Activated CD8-positive, alpha-beta memory T cell treated with anti-CD3 and anti-CD28 coated beads, Interleukin-2, amount 50 U/mL, for 4 hours (primary cell): ENCODE data around the gene RNF11.

Source experiments
- DNase-seq: peaks from one replicate; pipeline ENCODE4 v3.0.0-alpha.2; 2020

RNF11 gene

DNA sequence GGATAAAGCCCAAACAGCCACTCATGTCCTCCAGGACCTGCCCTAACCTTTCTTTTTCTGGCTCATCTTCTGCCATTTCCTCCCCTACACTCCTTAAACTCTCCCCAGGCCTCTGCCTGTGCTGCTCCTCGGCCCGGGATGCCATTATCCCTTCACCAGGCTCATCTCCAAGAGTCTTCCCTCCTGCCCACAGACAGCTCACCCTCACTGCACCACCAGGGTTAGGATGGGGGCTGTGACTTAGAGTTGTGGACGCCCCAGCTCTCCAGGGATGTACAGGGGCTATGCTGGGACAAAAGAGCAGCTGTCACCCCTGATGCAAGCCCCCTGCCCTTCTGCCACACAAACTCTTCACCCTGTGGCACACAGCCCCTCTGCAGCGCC, 62.2 kb downstream of the RNF11 start:
- DNase-seq = no peak

DNA sequence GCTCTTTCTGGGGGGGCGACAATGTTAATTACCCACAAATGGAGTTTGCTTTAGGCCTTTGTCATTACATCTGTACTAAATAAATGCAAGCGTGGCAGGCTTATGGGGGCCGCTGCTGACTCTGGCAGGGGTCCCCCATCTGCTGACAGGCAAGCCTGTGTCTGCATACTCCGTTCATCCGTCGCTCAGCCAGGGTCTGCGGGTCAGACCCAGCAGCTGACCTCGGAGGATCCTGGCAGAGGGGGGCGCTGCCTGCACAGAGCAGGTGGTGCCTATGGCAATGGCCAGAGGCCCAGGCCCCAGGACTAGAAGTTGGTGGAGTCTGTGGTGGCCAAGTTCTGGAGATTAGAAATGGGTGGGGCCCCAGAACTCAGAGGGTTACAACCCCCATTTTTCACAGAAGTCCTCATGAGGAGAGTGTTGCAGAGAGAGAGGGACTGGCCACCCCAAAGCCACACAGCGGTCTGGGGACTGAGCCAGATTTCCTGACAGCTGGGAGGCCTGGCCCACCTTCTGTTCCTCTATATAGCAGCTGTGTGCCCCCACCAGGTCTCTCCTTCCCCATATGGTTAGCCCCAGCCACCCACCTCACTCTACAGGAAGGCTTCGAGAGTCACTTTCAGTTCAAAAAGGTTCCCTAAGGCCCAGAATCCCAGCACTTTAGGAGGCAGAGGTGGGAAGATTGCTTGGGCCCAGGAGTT, 63.3 kb downstream of the RNF11 start:
- no peak for DNase-seq

DNA sequence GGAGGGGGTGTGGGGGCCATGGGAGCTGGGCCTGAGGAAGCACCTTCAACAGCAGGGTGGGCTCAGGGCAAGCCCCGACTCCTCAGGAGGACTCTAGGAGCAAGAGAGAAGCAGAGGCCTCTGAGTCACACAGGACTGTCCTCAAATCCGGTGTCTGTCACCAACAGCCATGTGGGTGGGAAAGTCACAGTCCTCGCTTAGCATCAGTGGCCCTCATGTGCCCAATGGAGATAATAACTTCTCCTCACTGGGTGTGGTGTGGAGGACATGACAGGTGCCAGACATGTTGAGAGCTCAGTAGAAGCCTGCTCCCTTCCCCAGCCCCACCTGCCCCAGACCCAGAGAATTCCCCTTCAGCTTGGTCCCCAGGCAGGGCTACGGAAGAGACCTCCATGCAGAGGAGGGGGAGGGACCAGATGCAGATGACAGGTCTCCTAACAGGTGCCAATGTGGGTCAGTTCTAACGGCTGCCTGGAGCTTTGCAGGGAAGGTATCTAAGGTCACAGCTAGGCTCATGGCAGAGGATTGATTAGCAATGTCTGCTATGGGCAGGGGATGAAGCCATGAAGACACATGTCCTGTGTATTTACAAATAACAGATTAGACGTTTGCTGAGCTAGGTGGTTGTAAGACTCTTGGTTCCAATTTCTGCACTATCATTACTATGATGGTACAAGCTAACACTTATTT, 64.1 kb downstream of the RNF11 start:
- no peak for DNase-seq

DNA sequence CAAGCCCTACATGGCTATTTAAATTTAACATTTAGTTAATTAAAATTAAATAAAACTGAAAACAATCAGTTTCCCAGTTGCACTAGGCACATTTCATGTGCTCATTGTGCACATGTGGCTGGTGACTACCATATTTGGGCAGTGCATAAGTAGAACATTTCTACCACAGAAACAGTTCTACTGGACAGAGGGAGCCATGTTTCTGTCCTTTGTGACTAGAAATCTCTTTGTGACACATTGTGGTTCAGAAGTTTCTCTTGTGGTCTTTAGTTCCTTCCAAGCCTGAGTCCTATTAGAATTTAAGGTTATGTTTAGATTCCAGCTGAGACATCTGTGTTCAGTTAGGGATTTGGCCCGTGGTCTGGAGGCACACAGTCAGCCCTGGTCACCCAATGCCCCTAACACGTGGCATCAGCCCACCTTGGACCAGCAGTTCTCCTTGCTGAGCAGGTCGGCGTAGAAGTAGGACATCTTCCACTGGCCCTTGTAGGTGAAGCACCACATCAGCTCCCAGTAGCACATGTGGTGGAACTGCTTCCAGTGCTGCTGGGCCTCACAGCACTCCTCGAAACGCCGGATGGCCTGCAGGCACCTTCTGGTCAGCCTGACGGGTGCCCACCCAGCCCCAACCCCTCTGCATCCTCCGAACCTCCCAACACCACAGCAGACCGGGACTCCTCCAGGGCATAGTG, 65.2 kb downstream of the RNF11 start:
- no peak for DNase-seq

DNA sequence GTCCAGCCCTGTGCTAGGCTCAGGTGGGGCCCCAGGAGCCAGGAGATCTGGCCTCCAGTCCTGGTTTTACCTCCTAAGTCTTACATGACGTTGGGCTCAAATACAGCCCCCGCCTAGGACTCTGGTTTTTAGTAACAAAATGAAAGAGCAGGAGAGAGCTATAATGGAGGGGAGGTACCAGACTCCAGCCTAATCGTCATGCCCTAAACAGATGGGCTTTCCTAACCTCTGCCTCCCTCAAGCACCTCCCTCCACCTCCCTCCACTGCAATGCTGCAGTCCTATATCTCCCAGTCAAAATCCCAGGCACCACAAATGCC, 65.7 kb downstream of the RNF11 start:
- no peak for DNase-seq

DNA sequence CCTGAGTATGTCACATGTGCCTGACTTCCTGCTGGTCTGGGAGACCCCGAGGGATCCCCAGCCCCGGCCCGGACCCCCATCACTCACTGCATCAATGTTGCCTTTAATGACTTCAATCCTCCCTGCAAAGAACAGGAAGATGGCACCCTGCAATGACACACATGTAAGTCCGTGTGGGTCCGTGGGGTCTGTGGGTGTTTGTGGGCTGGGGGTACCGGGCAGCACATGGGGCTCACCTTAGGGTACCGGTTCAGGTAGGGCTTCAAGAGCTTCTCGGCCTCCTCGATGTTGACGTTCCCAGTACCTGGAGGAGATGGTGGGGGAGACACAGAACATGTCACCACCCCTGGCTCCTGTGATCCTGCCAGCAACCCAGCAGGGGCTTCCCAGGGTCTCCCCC, 66.2 kb downstream of the RNF11 start:
- no peak for DNase-seq

DNA sequence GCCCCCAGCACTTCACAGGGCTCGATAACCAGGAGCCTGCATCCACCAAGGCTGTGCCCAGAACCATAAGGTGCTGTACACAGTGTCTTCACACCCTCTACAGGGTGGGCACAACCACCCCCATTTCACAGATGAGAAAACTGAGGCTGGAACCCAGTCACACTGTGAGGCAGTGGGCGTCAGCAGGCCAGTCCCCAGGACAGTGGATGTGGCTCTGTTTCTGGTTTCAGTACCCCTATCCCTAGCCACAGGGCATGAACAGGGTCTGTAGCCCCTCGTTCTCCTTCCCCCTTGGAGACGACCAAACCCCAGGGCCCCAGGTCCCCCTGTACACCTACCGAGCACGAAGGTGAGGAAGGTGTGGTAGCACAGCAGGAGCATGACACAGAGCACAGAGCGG, 66.7 kb downstream of the RNF11 start:
- DNase-seq = no peak

DNA sequence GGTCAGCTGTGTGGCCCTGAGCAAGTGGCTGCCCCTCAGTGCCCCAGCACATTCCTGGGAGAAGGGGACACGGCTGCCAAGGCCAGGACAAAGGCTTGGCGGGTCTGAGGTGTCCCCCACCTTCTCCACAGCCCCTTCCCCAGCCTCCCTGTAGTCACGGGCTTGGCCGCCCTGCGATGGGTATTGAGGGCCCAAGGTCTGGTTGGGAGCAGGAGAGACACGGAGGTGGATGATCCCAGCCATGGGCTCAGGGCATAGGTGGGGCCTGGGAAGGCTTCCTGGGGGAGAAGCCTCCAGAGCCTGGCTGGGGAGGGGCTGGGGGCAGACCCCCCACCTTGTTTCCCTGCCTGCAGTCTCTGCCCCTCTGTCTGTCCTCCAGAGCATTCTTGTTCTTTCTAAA, 67.2 kb downstream of the RNF11 start:
- no peak for DNase-seq

DNA sequence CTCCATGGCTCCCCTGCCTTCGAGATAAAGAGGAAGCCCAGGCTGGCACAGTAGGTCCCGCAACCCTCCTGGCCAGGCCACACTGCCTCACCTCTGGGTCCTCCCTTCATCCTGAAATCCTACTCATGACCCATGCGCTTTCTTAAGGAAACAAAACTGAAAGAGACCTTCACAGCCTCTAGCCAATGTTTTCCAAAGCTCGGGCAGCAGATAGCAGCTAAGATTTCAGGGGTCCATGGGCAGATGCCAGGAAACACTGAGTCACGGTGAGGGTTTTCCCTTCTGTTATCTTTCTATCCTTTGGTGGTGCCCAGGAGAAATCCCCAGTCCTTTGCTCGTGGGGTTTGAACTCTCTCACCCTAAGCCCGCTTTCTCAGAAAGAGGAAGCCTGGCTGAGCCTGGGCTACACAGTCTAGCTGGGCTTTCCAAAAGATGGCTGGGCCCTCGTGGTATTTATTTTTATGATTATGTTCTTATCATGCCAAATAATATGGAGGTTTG, 67.7 kb downstream of the RNF11 start:
- no peak for DNase-seq

DNA sequence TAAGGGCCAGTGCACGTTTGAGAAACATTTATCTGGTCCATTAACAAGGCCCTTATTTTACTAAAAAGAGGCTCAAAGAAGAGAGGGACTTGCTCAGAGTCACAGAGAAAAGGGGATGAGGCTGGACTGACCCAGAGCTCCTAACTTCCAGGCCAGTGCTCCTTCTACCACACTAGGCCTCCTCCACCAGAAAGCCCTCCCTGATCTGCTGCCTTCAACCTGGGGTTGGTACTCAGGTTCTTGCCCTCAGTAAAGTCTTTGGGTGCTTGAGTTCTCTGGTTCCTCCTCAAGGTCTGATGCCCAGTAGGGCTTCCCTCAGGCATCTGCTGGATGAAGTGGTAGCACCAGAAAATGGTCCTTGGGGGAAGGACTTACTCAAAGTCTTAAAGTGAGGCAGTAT, 68.3 kb downstream of the RNF11 start:
- no peak for DNase-seq

DNA sequence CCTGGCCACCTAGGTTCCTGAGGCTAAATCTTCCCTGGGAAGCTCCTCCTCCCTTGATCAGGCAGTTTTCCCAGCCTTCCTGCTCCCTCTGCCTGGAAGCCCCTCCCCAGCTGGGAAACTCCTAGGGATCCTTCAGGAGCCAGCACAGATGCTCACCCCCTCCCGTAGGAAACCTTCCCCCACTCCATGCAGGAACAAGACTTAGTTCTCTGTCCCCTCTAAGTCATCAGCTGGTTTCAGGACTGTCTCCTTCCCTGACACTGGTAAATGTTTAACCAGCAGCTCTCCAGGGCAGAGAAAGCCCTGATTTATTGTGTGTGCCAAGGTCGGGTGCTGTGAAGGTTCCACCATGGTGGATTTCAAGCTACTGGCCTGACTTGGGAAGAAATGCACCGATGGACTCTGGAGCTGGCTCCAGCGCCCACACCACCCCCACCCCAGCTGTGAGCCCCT, 69.3 kb downstream of the RNF11 start:
- DNase-seq = no peak

DNA sequence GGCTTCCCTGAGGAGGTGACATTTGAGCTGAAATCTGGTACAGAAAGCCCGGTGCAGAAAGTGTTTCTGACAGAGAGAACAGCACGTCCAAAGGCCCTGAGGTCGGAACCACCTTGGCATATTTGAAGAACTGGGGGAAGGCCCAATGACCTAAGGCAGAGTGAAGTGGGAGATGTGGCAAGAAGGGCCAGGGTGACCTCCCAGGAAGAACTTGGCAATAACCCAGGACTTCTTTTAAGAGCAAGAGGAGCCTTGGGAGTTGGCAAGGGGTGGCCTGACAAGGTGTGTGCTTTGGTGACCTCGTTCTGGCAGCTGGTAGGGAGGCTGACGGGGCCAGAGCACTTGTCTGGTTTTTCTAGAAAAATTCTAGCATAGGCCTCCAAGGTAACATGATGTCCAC, 70.9 kb downstream of the RNF11 start:
- DNase-seq = no peak

DNA sequence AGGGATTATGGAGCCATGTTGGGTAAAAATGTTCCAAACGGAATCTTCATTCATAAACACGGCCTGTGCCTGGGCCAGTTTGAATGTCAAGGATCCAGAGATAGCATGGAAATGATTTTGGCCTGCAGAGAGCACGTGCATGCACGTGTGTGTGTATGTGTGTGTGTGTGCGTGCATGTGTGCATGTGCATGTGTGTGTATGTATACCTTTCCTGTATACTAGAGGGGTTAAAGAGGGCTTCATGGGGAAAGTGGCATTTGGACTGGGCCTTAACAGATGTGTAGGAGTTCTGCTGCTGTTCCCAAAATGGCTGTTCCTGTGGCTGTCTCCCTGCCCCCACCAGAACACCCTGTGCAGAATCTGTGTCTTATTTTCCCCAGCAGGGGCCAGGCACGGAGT, 72.6 kb downstream of the RNF11 start:
- no peak for DNase-seq

DNA sequence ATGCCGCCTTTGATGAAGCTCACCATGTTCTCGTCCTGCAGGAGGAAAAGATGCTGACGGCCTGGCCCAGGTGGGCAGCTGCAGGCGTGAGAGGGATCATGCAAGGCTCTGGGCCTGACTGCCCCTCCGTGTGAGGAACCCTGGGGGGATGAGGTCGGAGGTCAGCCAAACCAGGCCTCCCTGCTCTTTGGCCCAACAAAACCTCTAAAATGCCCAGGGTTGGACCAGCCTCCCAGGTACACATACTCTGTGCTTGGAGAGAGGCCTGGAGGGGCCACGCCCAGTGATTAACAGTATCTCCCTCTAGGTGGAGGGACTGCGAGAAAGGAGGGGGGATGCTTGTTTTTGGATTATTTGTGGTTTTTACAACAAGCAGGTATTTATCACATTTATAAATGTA, 73.2 kb downstream of the RNF11 start:
- DNase-seq = no peak

DNA sequence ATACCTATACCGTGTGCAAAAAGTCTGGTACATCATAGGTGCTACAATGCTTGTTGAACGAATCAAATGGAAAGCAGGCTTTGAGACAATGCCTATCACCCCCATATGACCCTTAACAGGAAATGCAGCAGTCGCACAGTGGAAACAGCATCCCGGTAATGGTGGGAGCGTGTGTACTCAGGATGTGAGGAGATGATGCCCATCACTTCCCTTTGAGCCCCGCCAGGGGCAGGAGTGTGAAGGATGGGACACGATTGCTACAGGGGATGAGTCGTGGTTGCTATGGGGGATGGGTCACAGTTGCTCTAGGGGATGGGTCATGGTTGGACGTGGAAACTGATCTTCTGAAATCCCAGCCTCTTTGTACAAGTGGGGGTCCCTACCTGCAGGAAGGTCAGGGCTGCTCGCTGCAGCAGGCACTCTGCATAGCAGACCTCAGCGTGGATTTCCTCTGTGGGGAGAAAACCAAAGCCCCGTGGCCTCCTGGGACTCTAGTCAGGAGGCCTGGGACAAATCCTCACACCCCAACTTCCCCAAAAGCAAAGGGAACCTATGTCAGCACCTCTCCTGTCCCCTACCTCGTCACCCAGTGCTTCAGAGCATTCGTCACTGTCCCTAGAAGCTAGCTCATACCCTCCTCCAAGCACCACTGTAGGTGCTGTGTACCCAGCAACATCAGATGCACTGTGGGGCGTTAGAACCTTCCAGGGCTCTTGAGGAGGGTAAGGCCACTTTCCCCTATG, 75.0 kb downstream of the RNF11 start:
- no peak for DNase-seq

DNA sequence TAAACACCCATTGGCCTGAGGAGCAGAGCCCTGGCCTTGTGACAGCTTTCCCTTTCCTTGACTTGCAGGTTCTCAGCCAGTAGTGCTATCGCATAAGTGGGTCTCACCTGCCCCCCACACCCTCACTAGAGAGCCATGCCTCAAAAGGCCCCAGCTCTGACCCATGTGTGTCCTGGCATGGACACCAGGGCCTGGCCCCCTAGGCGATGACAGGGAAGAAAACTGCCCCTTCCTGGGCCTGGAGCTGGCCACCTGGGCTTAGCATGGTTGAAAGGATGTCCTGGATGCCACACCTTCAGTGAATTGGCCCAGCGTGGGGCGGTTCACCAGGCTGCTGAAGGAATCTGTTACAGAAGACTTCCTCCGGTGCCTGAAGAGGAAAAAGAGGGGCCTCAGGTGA, 75.8 kb downstream of the RNF11 start:
- no peak for DNase-seq

DNA sequence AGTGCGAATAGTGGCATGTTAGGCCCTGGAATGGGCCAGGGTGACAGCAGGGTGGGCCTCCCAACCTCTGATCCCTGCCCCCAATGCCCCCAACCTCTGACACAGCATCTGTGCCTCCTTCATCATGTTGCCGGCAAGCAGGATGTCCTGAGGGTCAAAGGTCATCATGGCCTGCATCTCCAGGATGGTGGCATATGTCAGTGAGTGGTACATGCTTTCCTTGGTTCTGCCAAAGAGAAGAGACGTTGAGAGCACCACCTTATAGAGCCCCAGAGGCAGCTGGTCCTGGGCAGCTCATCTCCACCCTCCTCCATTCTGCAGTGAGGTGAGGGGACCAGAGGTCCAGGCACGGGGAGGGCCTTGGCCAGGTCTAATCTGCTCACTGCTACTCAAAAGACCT, 76.6 kb downstream of the RNF11 start:
- no peak for DNase-seq

DNA sequence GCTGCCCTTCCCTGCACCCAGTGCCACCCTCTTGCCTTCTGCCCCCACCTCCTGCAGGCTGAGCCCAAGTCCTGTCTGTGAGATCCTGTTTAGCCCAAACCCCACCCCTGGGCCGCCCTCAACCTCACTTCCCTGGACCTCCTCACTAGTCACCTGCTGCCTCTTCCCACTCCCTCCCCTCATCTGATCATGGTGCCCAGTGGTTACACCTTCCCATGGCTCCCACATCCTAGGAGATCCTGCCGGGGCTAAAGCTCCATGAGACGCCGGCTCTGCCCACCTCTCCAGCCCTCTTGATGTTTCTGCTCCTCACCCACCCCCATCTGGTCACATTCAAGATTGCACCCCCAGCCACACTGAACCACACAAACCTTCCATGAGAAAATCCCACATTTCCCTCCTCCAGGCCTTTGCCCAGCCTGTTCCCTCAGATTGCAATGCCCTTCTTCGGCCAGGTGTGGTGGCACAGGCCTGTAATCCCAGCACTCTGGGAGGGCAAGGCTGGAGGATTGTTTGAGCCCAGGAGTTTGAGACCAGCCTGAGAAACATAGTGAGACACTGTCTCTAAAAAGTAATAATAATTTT, 77.3 kb downstream of the RNF11 start:
- no peak for DNase-seq

DNA sequence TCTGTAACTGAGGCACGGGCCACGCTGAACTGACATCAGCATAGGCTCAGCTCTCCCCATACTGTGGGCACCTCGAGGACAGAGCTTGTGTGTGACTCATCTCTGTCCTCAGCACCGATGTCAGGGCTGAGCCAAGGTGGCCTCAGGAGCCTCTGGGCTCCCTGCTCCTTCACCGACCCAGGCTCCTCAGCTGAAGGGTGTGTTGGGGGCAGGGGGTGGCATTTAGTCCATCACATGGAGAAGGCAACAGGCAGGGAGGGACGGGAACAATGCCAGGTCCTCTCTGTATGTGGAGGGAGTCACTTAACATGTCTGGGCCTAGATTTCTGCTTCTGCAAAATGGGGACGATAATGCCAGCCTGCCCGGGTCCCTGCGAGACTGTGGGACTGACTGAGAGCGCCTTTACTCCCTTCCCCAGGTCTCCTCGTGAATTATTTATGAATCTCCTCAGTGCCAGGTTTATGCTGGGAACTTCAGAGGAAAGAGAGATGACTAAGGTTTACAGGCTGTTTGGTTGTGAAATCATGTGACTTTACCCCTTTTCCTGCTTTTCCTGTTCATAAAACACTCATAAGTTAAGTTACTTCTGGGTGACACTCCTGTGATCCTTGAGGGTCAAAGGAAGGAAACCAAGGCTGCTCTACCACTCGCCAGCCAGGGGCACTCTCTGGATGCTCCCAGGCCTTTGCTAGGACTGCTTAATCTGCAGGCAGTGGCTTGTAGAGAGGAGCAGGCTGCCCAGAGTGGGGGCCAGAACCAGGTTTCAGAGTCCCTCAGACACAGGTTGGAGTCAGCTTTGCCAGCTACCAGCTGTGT, 78.1 kb downstream of the RNF11 start:
- no peak for DNase-seq

DNA sequence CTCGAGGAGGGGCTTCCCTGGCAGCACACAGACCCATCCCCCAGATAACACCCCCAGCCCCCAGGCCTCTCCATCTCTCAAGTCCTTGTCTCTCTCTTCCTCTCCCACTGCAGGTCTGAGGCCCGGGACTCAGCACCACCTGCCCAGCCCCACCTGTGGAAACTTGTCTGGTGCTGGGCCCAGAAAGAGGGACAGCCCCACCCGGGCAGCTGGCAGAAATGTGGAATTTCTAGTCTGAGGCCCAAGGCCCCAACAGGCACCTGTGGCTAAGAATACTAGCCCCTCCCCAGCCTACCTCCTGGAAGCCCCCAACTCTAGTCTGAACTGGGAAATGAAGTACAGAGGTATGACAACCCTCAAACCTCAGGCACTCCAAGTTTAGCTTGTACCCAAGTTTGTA, 78.9 kb downstream of the RNF11 start:
- no peak for DNase-seq

DNA sequence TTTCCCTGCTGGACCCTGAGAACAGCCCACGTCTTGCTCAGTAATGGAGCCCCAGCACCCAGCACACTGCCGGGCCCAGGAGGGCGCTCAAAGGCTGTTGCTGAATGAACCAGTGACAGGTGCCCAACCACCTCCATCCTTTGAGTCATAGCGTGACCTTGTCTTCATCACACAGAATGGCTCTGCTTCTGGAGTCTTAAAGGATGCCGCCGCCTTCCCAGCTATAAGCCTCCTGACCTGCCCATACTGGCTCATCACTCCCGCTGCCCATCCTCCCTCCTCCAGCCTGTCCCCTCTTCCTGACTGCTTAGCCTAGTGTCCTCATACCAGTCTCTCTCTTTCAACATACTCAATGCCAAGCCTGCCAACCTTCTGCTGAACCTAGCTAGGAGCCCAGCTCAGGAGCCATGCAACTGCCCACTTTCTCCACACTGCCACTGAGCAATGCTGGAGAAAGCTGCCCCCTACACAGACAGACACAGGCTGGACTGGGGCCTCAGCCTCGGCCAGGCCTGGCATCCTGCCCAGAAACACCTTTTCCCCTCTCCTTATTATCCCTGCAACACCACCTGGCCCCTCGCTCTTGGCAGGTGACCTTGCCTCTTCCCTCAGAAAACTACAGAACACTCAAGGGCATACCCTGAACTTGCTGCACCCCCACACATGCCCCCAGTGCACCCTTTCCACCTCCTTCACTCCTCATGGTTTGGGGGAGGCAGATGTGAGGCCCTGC, 80.2 kb downstream of the RNF11 start:
- DNase-seq = no peak

DNA sequence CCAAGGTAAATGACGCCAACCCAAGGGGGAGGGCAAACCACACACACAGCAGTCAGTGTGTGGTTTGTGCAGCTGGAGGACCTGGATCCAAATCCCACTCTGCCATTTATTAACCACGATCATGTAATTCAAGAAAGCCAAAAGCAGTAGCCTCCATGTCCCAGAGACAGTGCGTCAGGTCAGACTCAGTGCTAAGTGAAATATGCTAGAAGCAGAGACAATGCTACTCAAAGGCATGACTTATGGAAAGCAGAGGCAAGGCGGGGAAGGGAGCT, 80.7 kb downstream of the RNF11 start:
- no peak for DNase-seq
